HepG2 (cell line): ENCODE measurements around the gene BPIFB2. TPM values are rescaled to one million over a fixed set of nuclear protein-coding genes. Genes with fewer than 3 reads are reported as not detected.
A peak's percentile ranks its signal among the peaks of the same experiment; 100 is the strongest.

ENCODE experiments used
- BCL6 ChIP-seq: IDR thresholded peaks from 2 replicates; pipeline ENCODE4 v1.6.1; 2016; ENCODE audit warnings: missing genetic modification reagents, missing compliant biosample characterization
- BRD4 ChIP-seq: sonication (generic); formaldehyde crosslinking; IDR thresholded peaks from 2 replicates; pipeline ENCODE4 v1.4.0; 2020; ENCODE audit warnings: missing genetic modification reagents
- CREM ChIP-seq, 2 experiments: sonication (generic) in 1 of 2; formaldehyde crosslinking in 1 of 2; IDR thresholded peaks; 2 replicates each; pipeline versions ENCODE4 v1.4.0 to v1.6.1; 2016 to 2020; ENCODE audit warnings: antibody characterized with exemption in 1 of 2, mild to moderate bottlenecking in 1 of 2, missing genetic modification reagents in 1 of 2
- FLYWCH1 ChIP-seq: sonication (generic); formaldehyde crosslinking; IDR thresholded peaks from 2 replicates; pipeline ENCODE4 v1.8.1; 2023; ENCODE audit warnings: mild to moderate bottlenecking, missing genetic modification reagents
- HOXA7 ChIP-seq: sonication (generic); formaldehyde crosslinking; IDR thresholded peaks from 2 replicates; pipeline ENCODE4 v1.8.1; 2022; ENCODE audit warnings: mild to moderate bottlenecking, missing genetic modification reagents, moderate library complexity
- JDP2 ChIP-seq: sonication (generic); formaldehyde crosslinking; IDR thresholded peaks from 2 replicates; pipeline ENCODE4 v1.8.1; 2022; ENCODE audit warnings: missing genetic modification reagents, borderline replicate concordance
- KAT2B ChIP-seq: fragments of 150-350 bp; IDR thresholded peaks from 2 replicates; pipeline ENCODE4 v1.6.1; 2014; ENCODE audit warnings: low read depth, low read length, borderline replicate concordance
- KLF16 ChIP-seq, 2 experiments: sonication (generic) in 1 of 2; formaldehyde crosslinking in 1 of 2; IDR thresholded peaks; 2 replicates each; pipeline versions ENCODE4 v1.6.1 to v1.8.0; 2016 to 2023; ENCODE audit warnings: missing genetic modification reagents in 2 of 2, missing compliant biosample characterization in 1 of 2
- MAFG ChIP-seq: sonication (generic); formaldehyde crosslinking; IDR thresholded peaks from 2 replicates; pipeline ENCODE4 v1.5.1; 2020; ENCODE audit warnings: mild to moderate bottlenecking, missing genetic modification reagents
- MBNL3 ChIP-seq: fragments of 250-450 bp; sonication (Bioruptor Pico); conservative IDR thresholded peaks from 2 replicates; pipeline ENCODE4 v1.8.0; 2022; ENCODE audit warnings: mild to moderate bottlenecking, inconsistent platforms
- NR2C2 ChIP-seq: sonication (generic); formaldehyde crosslinking; IDR thresholded peaks from 2 replicates; pipeline ENCODE4 v1.4.0; 2020; ENCODE audit warnings: missing genetic modification reagents, mild to moderate bottlenecking, moderate library complexity, borderline replicate concordance
- PHF5A ChIP-seq: IDR thresholded peaks from one replicate; pipeline ENCODE4 v1.6.1; 2018; ENCODE audit warnings: low read depth, missing genetic modification reagents; ENCODE audit not compliant: unreplicated experiment
- XRCC5 ChIP-seq: fragments of 200-400 bp; formaldehyde crosslinking; optimal IDR thresholded peaks from 2 replicates; pipeline ENCODE3; 2017; ENCODE audit warnings: mild to moderate bottlenecking, low read length
- ZBTB7B ChIP-seq: sonication (generic); formaldehyde crosslinking; IDR thresholded peaks from 2 replicates; pipeline ENCODE4 v1.4.0; 2020; ENCODE audit warnings: missing genetic modification reagents
- ZNF331 ChIP-seq: sonication (generic); formaldehyde crosslinking; IDR thresholded peaks from 2 replicates; pipeline ENCODE4 v1.4.0; 2020; ENCODE audit warnings: missing genetic modification reagents
- ZNF335 ChIP-seq: sonication (generic); formaldehyde crosslinking; IDR thresholded peaks from 2 replicates; pipeline ENCODE4 v1.4.0; 2020; ENCODE audit warnings: missing genetic modification reagents
- ZNF33A ChIP-seq: sonication (generic); formaldehyde crosslinking; IDR thresholded peaks from 2 replicates; pipeline ENCODE4 v1.5.1; 2020; ENCODE audit warnings: missing genetic modification reagents, mild to moderate bottlenecking, moderate library complexity, borderline replicate concordance
- ZNF431 ChIP-seq: sonication (generic); formaldehyde crosslinking; IDR thresholded peaks from 2 replicates; pipeline ENCODE4 v1.9.0; 2022; ENCODE audit warnings: missing genetic modification reagents, low read depth, mild to moderate bottlenecking, borderline replicate concordance
- ZNF614 ChIP-seq: IDR thresholded peaks from 2 replicates; pipeline ENCODE4 v1.6.1; 2018; ENCODE audit warnings: missing biosample characterization, missing genetic modification reagents, inconsistent platforms, borderline replicate concordance
- ZNF777 ChIP-seq: sonication (generic); formaldehyde crosslinking; IDR thresholded peaks from 2 replicates; pipeline ENCODE4 v1.4.0; 2020; ENCODE audit warnings: missing genetic modification reagents
- ZNF841 ChIP-seq: sonication (generic); formaldehyde crosslinking; IDR thresholded peaks from 2 replicates; pipeline ENCODE4 v1.8.1; 2023; ENCODE audit warnings: missing genetic modification reagents, borderline replicate concordance
- polyA plus RNA-seq, 8 experiments: library from polyadenylated mRNA; depleted of rRNA in 3 of 8; stranded (reverse) in 7 of 8; unstranded in 1 of 8; fragments of >200 nt; fragmentation: Illumina TruSeq in 4 of 8; extraction: Trizol in 4 of 8; gene quantifications; 2 replicates each; pipeline versions ENCODE4 v1.2.1 to v1.2.3, GENCODE V29; 2011 to 2016; ENCODE audit warnings: low read depth in 4 of 8, missing spikeins in 1 of 8, mixed read lengths in 1 of 8; ENCODE audit not compliant: insufficient read depth in 1 of 8
- total RNA-seq, 5 experiments: library from RNA; depleted of rRNA; stranded (reverse); fragments of >200 nt; fragmentation: Illumina TruSeq; extraction: Trizol; gene quantifications; 2 replicates each; pipeline ENCODE4 v1.2.3, GENCODE V29; 2016; ENCODE audit warnings: low read depth in 1 of 5
- TF ChIP-seq, protein P1 (sequence below): IDR thresholded peaks from 2 replicates; pipeline ENCODE4 v1.6.1; 2016; ENCODE audit warnings: low read depth, control low read depth
- TF ChIP-seq, protein P2 (sequence below): sonication (generic); formaldehyde crosslinking; IDR thresholded peaks from 2 replicates; pipeline ENCODE4 v1.4.0; 2020; ENCODE audit warnings: missing genetic modification reagents, borderline replicate concordance
- TF ChIP-seq, protein P3 (sequence below): sonication (generic); formaldehyde crosslinking; IDR thresholded peaks from 2 replicates; pipeline ENCODE4 v1.4.0; 2020; ENCODE audit warnings: missing genetic modification reagents, borderline replicate concordance

Gene BPIFB2
- total and polyA plus RNA-seq, 2 of the 13 experiments (the other 11 are each of a cell fraction or from before 2014, with no cell fraction given): 54.5 to 902 TPM

DNA sequence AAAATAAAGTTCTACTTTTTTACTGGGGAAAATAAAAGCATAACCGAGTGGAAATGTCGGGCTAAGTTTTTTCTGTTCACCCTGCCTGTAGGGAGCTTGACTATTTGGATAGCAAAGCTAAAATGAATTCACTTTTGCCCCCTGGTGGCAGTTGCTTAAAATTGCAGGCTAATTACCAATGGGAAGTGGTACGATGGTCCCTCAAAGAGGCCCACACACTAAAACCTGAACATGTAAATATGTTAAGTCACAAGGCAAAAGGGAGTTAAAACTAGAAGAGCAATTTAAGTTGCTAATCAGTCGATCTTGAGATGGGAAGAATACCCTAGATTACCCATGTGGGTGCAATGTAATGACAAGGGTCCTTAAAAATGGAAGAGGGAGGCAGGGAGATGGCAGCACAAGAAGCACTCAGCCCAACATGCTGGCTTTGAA is 2.4 kb upstream of the BPIFB2 start (continued):
- TF ChIP-seq, protein P1, sequence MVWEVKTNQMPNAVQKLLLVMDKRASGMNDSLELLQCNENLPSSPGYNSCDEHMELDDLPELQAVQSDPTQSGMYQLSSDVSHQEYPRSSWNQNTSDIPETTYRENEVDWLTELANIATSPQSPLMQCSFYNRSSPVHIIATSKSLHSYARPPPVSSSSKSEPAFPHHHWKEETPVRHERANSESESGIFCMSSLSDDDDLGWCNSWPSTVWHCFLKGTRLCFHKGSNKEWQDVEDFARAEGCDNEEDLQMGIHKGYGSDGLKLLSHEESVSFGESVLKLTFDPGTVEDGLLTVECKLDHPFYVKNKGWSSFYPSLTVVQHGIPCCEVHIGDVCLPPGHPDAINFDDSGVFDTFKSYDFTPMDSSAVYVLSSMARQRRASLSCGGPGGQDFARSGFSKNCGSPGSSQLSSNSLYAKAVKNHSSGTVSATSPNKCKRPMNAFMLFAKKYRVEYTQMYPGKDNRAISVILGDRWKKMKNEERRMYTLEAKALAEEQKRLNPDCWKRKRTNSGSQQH: no peak
- TF ChIP-seq ZNF33A (CRISPR knock-in tag) (no peak), NR2C2 (CRISPR knock-in tag) (no peak), MBNL3 (no peak), HOXA7 (CRISPR knock-in tag) (no peak), BRD4 (CRISPR knock-in tag) (0 out of 2 replicates have a peak, but pooled peaks have one; percentile 41), ZNF614 (CRISPR knock-in tag) (no peak), ZNF777 (CRISPR knock-in tag) (no peak), ZNF841 (CRISPR knock-in tag) (no peak), ZNF331 (CRISPR knock-in tag) (no peak), ZBTB7B (no peak), MAFG (CRISPR knock-in tag) (no peak), FLYWCH1 (CRISPR knock-in tag) (no peak), ZNF335 (CRISPR knock-in tag) (no peak), ZNF431 (CRISPR knock-in tag) (no peak), PHF5A (CRISPR knock-in tag) (no peak), KLF16 (CRISPR knock-in tag; IDR thresholded peaks at IDR 0.05) (no peak), BCL6 (CRISPR knock-in tag) (no peak), KAT2B (no peak), CREM (IDR thresholded peaks at IDR 0.05) (no peak), CREM (CRISPR knock-in tag; IDR thresholded peaks at IDR 0.05) (no peak), XRCC5 (peak; percentile 71), JDP2 (no peak)
- TF ChIP-seq, protein P2, sequence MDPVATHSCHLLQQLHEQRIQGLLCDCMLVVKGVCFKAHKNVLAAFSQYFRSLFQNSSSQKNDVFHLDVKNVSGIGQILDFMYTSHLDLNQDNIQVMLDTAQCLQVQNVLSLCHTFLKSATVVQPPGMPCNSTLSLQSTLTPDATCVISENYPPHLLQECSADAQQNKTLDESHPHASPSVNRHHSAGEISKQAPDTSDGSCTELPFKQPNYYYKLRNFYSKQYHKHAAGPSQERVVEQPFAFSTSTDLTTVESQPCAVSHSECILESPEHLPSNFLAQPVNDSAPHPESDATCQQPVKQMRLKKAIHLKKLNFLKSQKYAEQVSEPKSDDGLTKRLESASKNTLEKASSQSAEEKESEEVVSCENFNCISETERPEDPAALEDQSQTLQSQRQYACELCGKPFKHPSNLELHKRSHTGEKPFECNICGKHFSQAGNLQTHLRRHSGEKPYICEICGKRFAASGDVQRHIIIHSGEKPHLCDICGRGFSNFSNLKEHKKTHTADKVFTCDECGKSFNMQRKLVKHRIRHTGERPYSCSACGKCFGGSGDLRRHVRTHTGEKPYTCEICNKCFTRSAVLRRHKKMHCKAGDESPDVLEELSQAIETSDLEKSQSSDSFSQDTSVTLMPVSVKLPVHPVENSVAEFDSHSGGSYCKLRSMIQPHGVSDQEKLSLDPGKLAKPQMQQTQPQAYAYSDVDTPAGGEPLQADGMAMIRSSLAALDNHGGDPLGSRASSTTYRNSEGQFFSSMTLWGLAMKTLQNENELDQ (CRISPR knock-in tag): no peak
- TF ChIP-seq, protein P3, sequence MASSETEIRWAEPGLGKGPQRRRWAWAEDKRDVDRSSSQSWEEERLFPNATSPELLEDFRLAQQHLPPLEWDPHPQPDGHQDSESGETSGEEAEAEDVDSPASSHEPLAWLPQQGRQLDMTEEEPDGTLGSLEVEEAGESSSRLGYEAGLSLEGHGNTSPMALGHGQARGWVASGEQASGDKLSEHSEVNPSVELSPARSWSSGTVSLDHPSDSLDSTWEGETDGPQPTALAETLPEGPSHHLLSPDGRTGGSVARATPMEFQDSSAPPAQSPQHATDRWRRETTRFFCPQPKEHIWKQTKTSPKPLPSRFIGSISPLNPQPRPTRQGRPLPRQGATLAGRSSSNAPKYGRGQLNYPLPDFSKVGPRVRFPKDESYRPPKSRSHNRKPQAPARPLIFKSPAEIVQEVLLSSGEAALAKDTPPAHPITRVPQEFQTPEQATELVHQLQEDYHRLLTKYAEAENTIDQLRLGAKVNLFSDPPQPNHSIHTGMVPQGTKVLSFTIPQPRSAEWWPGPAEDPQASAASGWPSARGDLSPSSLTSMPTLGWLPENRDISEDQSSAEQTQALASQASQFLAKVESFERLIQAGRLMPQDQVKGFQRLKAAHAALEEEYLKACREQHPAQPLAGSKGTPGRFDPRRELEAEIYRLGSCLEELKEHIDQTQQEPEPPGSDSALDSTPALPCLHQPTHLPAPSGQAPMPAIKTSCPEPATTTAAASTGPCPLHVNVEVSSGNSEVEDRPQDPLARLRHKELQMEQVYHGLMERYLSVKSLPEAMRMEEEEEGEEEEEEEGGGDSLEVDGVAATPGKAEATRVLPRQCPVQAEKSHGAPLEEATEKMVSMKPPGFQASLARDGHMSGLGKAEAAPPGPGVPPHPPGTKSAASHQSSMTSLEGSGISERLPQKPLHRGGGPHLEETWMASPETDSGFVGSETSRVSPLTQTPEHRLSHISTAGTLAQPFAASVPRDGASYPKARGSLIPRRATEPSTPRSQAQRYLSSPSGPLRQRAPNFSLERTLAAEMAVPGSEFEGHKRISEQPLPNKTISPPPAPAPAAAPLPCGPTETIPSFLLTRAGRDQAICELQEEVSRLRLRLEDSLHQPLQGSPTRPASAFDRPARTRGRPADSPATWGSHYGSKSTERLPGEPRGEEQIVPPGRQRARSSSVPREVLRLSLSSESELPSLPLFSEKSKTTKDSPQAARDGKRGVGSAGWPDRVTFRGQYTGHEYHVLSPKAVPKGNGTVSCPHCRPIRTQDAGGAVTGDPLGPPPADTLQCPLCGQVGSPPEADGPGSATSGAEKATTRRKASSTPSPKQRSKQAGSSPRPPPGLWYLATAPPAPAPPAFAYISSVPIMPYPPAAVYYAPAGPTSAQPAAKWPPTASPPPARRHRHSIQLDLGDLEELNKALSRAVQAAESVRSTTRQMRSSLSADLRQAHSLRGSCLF: no peak
